UCSD-AML1 (cell line): ENCODE data around the gene LOXHD1.

Experiments
- DNase-seq: peaks from one replicate; lab custom pipeline; 2025; ENCODE audit not compliant: unreplicated experiment; lab: John Stamatoyannopoulos, UW

LOXHD1 gene

DNA sequence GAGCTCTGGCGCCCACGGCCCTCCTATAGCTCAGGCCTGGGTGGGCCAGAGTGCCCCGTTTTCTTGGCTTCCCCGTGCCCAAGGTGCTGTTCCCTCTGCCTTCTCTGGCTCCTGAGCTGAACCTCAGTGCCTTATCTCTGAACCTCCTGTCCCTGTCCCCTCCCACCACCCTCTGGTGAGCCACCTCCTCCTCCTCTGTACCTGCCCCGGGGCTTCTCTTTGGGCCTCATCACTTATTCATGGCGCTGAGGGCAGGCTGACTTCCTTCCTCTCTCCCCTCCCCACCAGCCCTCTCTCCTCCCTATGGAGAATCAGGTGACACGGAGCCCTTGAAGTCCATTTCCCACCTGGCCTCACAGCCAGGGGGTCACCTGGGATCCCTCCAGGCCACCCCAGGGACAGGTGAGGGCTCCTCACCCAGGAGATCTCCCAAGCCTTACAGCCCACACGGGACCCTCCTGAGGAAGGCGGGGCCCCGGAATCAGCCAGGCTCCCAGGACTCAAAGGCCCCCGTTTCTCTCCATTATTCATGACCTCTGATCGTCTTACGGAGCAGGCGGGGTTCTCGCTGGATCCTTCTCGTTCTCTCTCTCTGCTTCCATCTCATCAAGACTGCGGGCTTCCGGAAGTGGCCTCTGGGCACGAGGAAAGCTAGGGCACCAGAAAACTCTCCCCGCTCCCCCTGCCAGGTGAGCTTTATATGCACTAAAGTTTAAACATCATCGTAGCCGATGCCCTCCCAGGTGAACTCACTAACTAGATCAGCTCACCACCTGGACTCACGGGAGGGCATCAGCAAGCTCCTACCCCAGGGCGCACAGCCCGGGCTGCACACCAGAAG lies at the start of gene LOXHD1:
Gene LOXHD1, minus strand, starts transcription at position 106 of the 841 bp plus-strand sequence. CDS start 187 bp downstream, outside the sequence.
- DNase-seq, result peak; percentile 22

GRCh38 chr18:46705521-46705920 lies 48.5 kb upstream of the LOXHD1 start:
- DNase-seq, result no peak

DNA sequence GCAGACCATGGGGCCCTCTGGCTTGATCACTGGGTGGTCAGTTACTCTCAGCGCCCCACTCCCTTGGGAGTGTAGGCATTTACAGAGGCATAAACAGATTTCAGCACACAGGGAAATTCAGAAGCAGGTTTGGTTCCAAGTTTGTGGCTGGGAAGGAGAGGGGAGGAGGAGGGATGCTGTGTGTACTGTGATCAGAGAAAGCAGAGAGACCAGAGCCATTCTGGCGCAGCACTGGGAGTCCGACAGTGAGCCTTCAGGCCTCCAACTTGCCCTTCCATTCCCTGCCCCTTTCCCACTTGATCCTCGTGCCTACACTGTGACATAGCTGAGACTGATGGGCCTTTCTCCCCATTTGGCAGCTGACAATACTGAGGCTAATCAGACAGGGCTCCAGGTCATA lies 47.8 kb upstream of the LOXHD1 start:
- DNase-seq, result no peak

DNA sequence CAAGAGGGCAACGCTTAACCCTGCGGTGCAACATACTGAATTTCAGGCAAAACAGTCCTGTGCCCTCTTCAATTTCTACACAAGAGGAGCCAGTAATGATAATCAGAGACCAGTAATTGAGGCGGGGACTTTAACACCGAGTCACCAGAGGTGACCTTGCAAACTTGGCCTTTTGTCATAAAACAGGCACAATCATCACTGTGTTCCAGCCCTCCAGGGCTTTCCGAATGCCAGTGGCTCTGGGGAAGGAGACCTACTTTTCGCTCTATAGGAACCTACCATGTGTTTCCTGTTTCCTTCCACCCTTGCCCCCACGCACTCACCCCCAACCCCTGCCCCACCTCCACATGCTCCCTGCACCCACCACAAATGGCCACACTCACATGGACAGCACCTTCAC lies 47.2 kb upstream of the LOXHD1 start:
- DNase-seq, result peak; percentile 49

GRCh38 chr18:46702471-46702870 lies 45.5 kb upstream of the LOXHD1 start:
- no peak for DNase-seq

DNA sequence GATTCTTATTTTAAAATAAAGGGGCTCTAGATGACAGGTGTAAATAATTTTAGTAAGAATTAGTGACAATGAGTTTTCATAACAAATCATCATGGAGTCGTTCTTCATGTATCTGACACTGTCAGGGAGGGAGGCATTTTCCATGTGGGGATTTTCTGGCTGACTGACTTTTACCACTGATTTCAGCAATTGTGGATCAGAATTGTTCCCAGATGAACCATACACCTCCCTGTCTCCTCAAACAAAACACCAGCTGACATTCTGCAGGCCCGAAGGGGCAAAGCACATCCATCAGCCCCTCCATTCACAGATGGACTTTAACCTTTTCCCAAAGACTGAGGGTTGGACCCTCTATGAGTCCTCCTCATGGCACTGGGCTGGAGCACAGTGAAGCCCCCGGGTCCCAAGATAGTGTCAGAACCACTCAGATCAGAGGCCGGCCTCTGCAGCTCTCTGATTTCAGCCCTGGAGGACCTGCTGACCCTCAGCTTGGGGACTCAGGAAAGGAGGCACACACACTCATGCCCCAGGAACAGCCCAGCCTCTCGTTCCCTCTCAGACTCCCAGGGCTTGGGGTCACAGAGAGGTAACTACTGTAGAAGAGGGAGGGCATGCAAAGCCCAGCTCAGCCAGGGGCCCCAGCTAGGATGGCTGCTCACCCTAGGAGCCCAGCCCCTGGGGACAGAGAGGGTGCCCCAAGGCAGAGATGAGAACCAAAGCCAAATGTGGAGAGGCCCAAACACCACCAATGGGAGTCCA lies 43.2 kb upstream of the LOXHD1 start:
- no peak for DNase-seq

DNA sequence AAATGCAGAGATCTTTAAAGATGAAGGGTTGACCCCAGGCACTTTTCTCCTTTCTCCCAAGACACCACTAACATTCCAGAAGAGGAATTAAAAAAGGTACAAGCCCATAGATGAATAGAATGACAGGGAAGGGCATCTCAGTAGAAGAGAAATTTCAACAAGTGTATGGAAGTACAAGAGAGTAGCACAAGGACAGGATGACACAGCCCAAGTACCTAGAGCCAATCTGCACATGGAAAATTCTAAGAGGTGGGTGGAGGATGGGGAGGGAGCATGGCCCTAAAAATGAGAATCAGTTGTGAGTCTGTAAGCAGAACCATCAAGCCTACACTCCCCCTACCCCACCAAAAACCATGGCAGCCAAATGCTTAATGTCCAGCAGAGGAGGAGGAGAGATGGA lies 39.7 kb upstream of the LOXHD1 start:
- no peak for DNase-seq

GRCh38 chr18:46696268-46696667 lies 39.2 kb upstream of the LOXHD1 start:
- DNase-seq, result no peak

DNA sequence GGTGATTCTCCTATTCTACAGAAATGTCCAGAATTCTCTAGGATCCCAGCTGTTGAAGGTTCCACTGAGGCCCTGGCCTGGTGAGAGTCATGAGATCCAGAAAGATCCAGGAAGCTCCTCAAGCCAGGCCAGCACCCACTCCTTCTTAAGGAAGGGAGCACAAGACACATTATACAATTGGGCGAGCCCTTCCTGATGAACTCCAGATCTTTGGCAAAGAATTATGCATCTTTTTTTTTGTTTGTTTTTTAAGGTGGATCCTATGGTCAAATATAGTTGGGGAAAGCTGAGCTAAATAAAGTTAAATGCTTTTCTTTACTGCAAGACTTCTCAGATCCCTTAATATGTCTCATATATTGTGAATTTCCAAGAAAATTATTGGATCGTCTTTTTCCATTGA lies 37.0 kb upstream of the LOXHD1 start:
- no peak for DNase-seq

- DNase-seq, result no peak
Measured at GRCh38 chr18:46688853-46689525, 32.0 kb upstream of the LOXHD1 start.

DNA sequence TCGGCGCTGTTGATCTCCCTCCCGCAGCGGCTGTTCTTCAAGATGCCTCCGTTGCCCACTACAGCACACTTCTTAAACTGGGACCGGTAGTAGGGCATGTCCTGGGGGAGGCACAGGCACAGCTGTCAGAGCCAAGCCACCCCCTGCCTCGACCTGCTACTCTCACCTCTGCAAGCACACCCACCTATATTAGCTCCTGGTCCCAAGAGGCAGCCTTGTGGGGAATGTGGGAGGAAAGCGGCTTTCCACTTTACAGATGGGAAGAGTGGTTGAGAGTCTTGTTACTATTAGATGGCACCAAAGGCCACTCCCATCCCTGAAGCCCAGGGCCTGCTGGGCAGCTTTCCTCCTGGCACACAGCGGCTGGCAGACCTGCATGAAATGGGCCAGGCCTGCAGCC lies 29.2 kb upstream of the LOXHD1 start:
- no peak for DNase-seq

- DNase-seq, result no peak
Measured at GRCh38 chr18:46683252-46683651, 26.2 kb upstream of the LOXHD1 start.

DNA sequence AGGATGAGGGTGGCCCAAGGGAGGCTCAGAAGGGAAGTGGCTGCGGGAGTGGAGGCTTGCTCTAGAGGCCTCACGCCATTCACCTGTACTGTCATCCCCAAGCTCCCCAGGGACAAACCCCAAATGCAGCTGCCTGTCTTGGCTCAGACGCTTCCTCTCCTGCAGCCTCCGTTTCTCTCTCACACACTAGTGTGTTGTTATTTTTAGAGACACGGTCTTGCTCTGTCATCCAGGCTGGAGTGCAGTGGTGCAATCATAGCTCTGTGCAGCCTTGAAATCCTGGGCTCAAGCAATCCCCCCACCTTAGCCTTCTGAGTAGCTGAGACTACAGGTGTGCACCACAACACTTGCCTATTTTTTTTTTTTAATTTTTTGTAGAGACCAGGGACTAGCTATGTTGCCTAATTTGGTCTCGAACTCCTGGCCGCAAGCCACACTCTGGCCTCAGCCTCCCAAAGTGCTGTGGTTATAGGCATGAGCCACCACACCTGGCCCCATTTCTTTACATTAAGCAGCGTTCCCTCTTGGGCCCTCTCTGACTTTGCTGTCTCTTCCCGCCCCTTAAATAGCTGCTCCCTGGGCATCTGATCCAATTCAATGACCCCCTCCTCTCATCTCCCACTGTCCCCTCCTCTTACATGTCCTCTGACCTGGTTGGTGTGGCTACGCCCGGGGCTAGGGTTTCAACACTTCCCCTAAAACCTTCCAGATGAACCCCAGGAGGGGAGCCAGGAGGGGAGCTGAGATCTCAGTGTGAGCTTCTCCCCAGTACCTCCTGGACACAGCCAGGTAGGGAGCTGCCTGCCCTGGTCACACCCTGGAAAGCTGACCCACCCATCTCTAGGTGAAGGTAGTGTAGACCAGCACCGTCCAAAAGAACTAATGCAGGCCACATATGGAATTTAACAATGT lies 24.0 kb upstream of the LOXHD1 start:
- no peak for DNase-seq

DNA sequence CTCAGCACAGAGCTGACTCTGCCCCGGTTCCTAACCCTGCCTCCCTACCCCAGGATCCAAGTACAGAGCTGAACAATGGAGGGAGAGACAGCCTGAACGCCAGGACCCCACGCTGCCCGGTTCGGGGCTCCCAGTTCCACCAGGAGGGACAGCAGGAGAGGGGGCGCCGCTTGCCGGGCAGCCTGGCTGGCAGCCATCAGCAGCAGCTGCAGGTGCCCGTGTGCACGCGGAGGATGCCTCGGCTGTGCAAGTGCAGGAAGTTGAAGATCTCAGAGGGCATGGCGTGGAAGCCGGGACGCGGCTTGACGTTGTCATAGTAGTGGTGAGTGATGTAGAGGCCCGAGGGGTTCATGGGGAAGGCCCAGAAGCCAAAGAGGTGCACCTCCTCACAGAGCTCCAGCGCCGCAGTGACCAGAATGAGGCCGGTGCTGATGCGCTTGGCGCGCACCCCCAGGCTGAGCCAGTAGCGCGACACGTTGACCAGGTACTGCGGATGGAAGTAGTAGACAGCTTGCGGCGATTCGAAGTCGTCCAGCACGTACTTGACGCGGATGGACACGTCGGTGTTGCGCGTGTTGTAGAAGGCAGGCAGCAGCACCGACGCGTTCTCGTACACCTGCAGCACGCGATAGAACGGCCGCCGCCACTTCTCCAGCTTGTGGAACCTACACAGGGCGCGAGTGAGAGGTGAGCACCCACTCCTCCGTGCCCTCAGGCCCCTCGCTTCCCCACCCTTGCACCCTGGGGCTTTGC lies 23.0 kb upstream of the LOXHD1 start:
- no peak for DNase-seq

- DNase-seq, result peak; percentile 39
Measured at GRCh38 chr18:46678785-46679399, 21.9 kb upstream of the LOXHD1 start.

- no peak for DNase-seq
Measured at GRCh38 chr18:46678041-46678440, 21.0 kb upstream of the LOXHD1 start.

- DNase-seq, result peak; percentile 25
Measured at GRCh38 chr18:46677611-46678010, 20.6 kb upstream of the LOXHD1 start.

DNA sequence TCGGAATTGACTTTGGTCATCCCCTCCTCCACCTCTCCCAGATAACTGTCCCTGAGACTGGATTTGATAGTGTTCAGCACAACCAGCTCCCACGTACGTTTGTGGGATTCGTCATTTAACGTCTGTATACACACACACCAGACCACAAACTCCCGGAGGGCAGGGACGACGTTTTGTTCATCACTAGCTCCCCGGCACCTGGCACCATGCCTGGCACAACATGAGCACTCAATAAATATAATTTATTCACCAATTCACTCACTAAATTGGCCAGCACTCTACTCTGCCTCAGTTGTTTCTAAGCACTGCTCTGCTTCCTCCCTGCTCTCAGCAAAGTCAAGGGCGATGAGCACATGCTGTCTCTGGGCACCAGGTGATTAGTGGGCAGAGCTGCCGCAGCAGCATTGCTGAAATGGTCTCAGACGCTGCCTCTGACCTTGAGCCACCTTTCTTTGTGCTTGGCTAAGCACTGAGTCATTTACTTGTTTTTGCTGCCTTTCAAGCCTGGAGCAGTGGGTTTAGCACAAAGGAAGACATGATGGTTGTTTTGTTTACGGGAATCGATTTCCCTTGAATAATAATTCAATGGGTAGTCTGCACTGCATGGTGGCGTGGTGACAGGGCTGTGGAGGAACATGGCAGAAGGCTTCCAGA lies 19.3 kb upstream of the LOXHD1 start:
- no peak for DNase-seq

- no peak for DNase-seq
Measured at GRCh38 chr18:46675112-46675511, 18.1 kb upstream of the LOXHD1 start.
